Kidney (tissue), 14 donors: ENCODE data around the gene ITPKB. TPM values are rescaled to one million over a fixed set of nuclear protein-coding genes. Genes with fewer than 3 reads are reported as not detected.

Experiments used
- DNase-seq, 5 donors: peaks; one replicate each; pipeline ENCODE4 v3.0.0-alpha.2; 2013 to 2020
- FAIRE-seq: peaks from 2 replicates; lab custom pipeline; 2012; peaks lifted over from hg19 to GRCh38; lab: Jason Lieb, UNC
- H3K27ac ChIP-seq, 2 donors: one replicate each; pipeline ENCODE4 v1.7.0; 2013; ENCODE audit warnings: low read depth in 2 of 2, low read length in 2 of 2, inconsistent platforms in 1 of 2
- H3K27me3 ChIP-seq: one replicate; pipeline ENCODE4 v1.7.1; 2013; ENCODE audit warnings: low read length, inconsistent platforms; ENCODE audit not compliant: control insufficient read depth, insufficient read depth
- H3K36me3 ChIP-seq, 3 donors: one replicate each; pipeline versions ENCODE4 v1.7.0 to v1.7.1; 2013; ENCODE audit warnings: low read length in 3 of 3, control low read depth in 1 of 3, inconsistent platforms in 1 of 3; ENCODE audit not compliant: insufficient read depth in 3 of 3, control insufficient read depth in 2 of 3
- H3K4me1 ChIP-seq, 3 donors: one replicate each; pipeline versions ENCODE4 v1.7.0 to v1.7.1; 2013; ENCODE audit warnings: low read length in 3 of 3, inconsistent platforms in 1 of 3, low read depth in 1 of 3; ENCODE audit not compliant: control insufficient read depth in 2 of 3, insufficient read depth in 2 of 3
- H3K4me3 ChIP-seq, 3 donors: one replicate each; pipeline versions ENCODE4 v1.7.0 to v1.8.1; 2013; ENCODE audit warnings: low read length in 3 of 3, control low read depth in 1 of 3, inconsistent platforms in 1 of 3
- H3K9ac ChIP-seq, 3 donors: one replicate each; pipeline versions ENCODE4 v1.7.0 to v1.7.1; 2013; ENCODE audit warnings: low read length in 3 of 3, control low read depth in 1 of 3, inconsistent platforms in 1 of 3
- H3K9me3 ChIP-seq, 3 donors: one replicate each; pipeline versions ENCODE4 v1.7.0 to v1.7.1; 2013; ENCODE audit warnings: low read length in 3 of 3, control low read depth in 1 of 3, inconsistent platforms in 1 of 3; ENCODE audit not compliant: control insufficient read depth in 2 of 3, insufficient read depth in 1 of 3
- intact Hi-C: fragments of 100-400 bp; cut with DNase I; formaldehyde crosslinking; loops from one replicate; pipeline ENCODE4 v1.11.1; 2022
- polyA plus RNA-seq: library from polyadenylated mRNA; stranded (reverse); fragments of 350-450 nt; fragmentation: Illumina TruSeq; extraction: RNeasy Lipid Tissue Mini Kit (QIAGEN cat#74804); gene quantifications from one replicate; pipeline ENCODE4 v1.2.3, GENCODE V29; 2014; ENCODE audit warnings: low read depth, low replicate concordance; ENCODE audit not compliant: insufficient read depth
- total RNA-seq: library from RNA; stranded (reverse); fragmentation: NEBNext Ultra II Directional; extraction: Animal tissue kit (Norgen Biotek cat#: 25700); gene quantifications from one replicate; pipeline ENCODE4 v1.2.1, GENCODE V29; 2021
- TF ChIP-seq, protein P1 (sequence below): IDR thresholded peaks from 3 replicates; pipeline ENCODE4 v1.5.1; 2012; ENCODE audit warnings: mild to moderate bottlenecking, moderate library complexity, borderline replicate concordance; ENCODE audit not compliant: insufficient read depth; ENCODE audit errors: extremely low read depth
- donor health status: control.
- donor health status: control.
- donor health status: control.
- donor health status: control.
- donor health status: control.
- donor health status: DM: yes; HTN: yes; CAD: no.
- donor health status: Normal renal cell carcinoma (clear cell type).

The ITPKB gene
- total and polyA plus RNA-seq, 2 donors from 2014 or later, result 20.2 to 39.3 TPM

DNA sequence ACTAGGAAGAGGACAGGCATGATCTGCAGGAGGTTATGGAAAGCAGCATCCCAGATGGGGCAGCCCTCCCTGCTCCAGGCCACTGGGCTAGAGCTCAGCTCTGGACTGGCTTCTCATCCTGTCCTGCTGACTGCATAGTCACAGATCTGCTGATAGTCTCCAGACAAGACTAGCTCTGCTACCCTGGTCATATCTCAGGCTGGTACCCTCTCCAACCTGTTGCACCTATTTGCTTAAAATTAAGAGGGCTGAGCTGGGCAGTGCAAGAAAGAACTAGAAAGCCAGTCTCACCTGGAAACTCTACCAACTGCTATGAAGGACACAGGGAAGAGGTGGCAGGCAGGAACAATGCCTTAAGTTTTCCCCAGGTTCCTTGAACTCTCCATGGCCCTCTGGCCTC, 40.4 kb downstream of the ITPKB start:
- no peak overlapping the region for H3K9ac ChIP-seq
- peaks cover 0 to 7% (median 2%) of the 10 kb centered on the region in 3 donors for H3K36me3 ChIP-seq
- DNase-seq (no peak), FAIRE-seq (no peak)
- H3K27me3 ChIP-seq, result no peaks in the 10 kb centered on the region
- intact Hi-C loops, result no loop called here
- no peaks in the 10 kb centered on the region for H3K9me3 ChIP-seq
- TF ChIP-seq, protein P1, sequence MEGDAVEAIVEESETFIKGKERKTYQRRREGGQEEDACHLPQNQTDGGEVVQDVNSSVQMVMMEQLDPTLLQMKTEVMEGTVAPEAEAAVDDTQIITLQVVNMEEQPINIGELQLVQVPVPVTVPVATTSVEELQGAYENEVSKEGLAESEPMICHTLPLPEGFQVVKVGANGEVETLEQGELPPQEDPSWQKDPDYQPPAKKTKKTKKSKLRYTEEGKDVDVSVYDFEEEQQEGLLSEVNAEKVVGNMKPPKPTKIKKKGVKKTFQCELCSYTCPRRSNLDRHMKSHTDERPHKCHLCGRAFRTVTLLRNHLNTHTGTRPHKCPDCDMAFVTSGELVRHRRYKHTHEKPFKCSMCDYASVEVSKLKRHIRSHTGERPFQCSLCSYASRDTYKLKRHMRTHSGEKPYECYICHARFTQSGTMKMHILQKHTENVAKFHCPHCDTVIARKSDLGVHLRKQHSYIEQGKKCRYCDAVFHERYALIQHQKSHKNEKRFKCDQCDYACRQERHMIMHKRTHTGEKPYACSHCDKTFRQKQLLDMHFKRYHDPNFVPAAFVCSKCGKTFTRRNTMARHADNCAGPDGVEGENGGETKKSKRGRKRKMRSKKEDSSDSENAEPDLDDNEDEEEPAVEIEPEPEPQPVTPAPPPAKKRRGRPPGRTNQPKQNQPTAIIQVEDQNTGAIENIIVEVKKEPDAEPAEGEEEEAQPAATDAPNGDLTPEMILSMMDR, result no peak
- H3K27ac ChIP-seq, result no peak overlapping the region
- peaks cover 0 to 18% (median 13%) of the 10 kb centered on the region in 3 donors for H3K4me1 ChIP-seq
- H3K4me3 ChIP-seq, result no peak overlapping the region

DNA sequence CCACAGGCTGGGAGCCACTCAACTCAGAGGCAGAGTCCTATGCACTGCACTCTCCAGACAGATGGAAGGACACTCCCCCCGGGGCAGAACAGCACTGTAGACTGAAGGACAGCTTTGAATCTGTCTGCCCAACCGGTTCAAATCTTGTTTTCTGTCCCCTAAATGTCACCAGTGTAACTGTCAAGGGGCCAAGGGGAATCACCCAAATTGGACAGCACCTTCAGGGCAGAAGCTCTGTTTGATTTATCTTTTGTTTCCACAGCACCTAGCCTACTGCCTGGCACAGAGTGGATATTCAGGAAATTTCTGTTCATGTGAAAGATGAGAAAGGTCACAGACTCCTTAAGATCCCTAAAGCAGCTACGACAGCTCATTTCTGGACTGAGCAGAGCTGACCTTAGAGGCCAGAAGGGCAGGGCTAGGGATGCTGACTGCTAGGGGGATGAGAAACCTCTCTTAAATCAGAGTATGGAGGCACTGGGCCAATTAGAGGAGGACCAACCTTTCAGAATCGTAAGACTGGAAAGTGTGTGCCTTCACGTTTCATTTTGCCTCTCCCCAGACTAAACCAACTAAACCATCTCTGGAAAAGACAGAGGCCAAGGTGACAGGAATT, 41.0 kb downstream of the ITPKB start:
- no peak for DNase-seq
- Histone ChIP-seq H3K4me1 (peaks cover 0 to 17% (median 13%) of the 10 kb centered on the region in 3 donors), H3K27ac (no peak overlapping the region), H3K27me3 (no peaks in the 10 kb centered on the region), H3K36me3 (peaks cover 0 to 7% (median 2%) of the 10 kb centered on the region in 3 donors), H3K4me3 (no peak overlapping the region), H3K9ac (peak overlapping the region in 1 of 3 donors; percentile 12), H3K9me3 (no peaks in the 10 kb centered on the region)
- TF ChIP-seq, protein P1, result no peak
- no peak for FAIRE-seq
- intact Hi-C loops, result no loop called here

- Histone ChIP-seq H3K36me3 (peaks cover 0 to 7% (median 4%) of the 10 kb centered on the region in 3 donors), H3K9ac (no peak overlapping the region), H3K4me1 (peaks cover 0 to 13% (median 8%) of the 10 kb centered on the region in 3 donors), H3K27ac (peak overlapping the region in 1 of 2 donors; percentile 44), H3K27me3 (no peaks in the 10 kb centered on the region), H3K9me3 (no peaks in the 10 kb centered on the region), H3K4me3 (no peak overlapping the region)
- intact Hi-C loops, result no loop called here
- TF ChIP-seq, protein P1, result no peak
- peak in 1 of 5 donors; percentile 43 for DNase-seq
- FAIRE-seq, result peak; percentile 23
Observed at GRCh38 chr1:226697151-226697928, 41.7 kb downstream of the ITPKB start.
